Neural progenitor cell (in vitro differentiated cells): ENCODE data around the gene CRIP1. TPM values are rescaled to one million over a fixed set of nuclear protein-coding genes. Genes with fewer than 3 reads are reported as not detected.
A peak's percentile ranks its signal among the peaks of the same experiment; 100 is the strongest.

Experiments used
- DNase-seq: peaks from one replicate; pipeline ENCODE4 v3.0.0-alpha.2; 2016; ENCODE audit warnings: low spot score
- H2AFZ ChIP-seq: fragments of 200-600 bp; sonication (generic); replicated peaks from 2 replicates; pipeline ENCODE4 v1.6.1; 2016; ENCODE audit warnings: antibody characterized with exemption
- H3F3A ChIP-seq: fragments of 200-600 bp; sonication (generic); 2 replicates; pipeline ENCODE4 v1.6.1; 2016; ENCODE audit warnings: antibody characterized with exemption, low read depth
- H3K27ac ChIP-seq: fragments of 200-600 bp; sonication (generic); 2 replicates; pipeline ENCODE4 v1.5.1; 2016; ENCODE audit warnings: mild to moderate bottlenecking
- H3K27me3 ChIP-seq: fragments of 200-600 bp; sonication (generic); 2 replicates; pipeline ENCODE4 v1.6.1; 2016; ENCODE audit warnings: mild to moderate bottlenecking, moderate library complexity
- H3K36me3 ChIP-seq: fragments of 200-600 bp; sonication (generic); 2 replicates; pipeline ENCODE4 v1.5.1; 2016
- H3K4me1 ChIP-seq: fragments of 200-600 bp; sonication (generic); 2 replicates; pipeline ENCODE4 v1.6.1; 2016; ENCODE audit warnings: mixed run types
- H3K4me2 ChIP-seq: fragments of 200-600 bp; sonication (generic); 2 replicates; pipeline ENCODE4 v1.6.1; 2016
- H3K4me3 ChIP-seq: fragments of 200-600 bp; sonication (generic); 2 replicates; pipeline ENCODE4 v1.5.1; 2016
- H3K79me2 ChIP-seq: fragments of 200-600 bp; sonication (generic); 2 replicates; pipeline ENCODE4 v1.6.1; 2016; ENCODE audit warnings: low read depth
- H3K9ac ChIP-seq: fragments of 200-600 bp; sonication (generic); 2 replicates; pipeline ENCODE4 v1.6.1; 2016
- H3K9me3 ChIP-seq: fragments of 200-600 bp; sonication (generic); 2 replicates; pipeline ENCODE4 v1.5.1; 2016; ENCODE audit warnings: low read depth
- H4K20me1 ChIP-seq: fragments of 200-600 bp; sonication (generic); 2 replicates; pipeline ENCODE4 v1.6.1; 2016; ENCODE audit warnings: low read depth
- H3K27ac Mint-ChIP-seq: 3 replicates; pipeline ENCODE4 v1.8.0; 2021; ENCODE audit warnings: mixed read lengths
- H3K27me3 Mint-ChIP-seq: 2 replicates; pipeline ENCODE4 v1.8.0; 2022; ENCODE audit warnings: low read depth, mild to moderate bottlenecking, inconsistent platforms, moderate library complexity, mixed read lengths; ENCODE audit not compliant: insufficient read depth
- H3K36me3 Mint-ChIP-seq: 3 replicates; pipeline ENCODE4 v1.8.0; 2021; ENCODE audit warnings: mixed read lengths
- H3K4me1 Mint-ChIP-seq: 3 replicates; pipeline ENCODE4 v1.8.0; 2021; ENCODE audit warnings: mixed read lengths
- H3K4me3 Mint-ChIP-seq: 3 replicates; pipeline ENCODE4 v1.8.0; 2021; ENCODE audit warnings: mild to moderate bottlenecking, moderate library complexity, mixed read lengths
- H3K9me3 Mint-ChIP-seq: 3 replicates; pipeline ENCODE4 v1.8.0; 2020; ENCODE audit warnings: mixed read lengths
- CTCF ChIP-seq: fragments of 200-600 bp; sonication (generic); IDR thresholded peaks from 2 replicates; pipeline ENCODE4 v1.5.1; 2017; ENCODE audit warnings: antibody characterized with exemption, mild to moderate bottlenecking
- EZH2 ChIP-seq: fragments of 200-600 bp; sonication (generic); IDR thresholded peaks from 2 replicates; pipeline ENCODE4 v1.6.1; 2017; ENCODE audit warnings: antibody characterized with exemption, mild to moderate bottlenecking, moderate library complexity
- EZH2phosphoT487 ChIP-seq: fragments of 200-600 bp; sonication (generic); IDR thresholded peaks from 2 replicates; pipeline ENCODE4 v1.6.1; 2017; ENCODE audit warnings: antibody characterized with exemption
- total RNA-seq: library from RNA; depleted of rRNA; stranded (reverse); fragments of >200 nt; gene quantifications from 2 replicates; pipeline ENCODE4 v1.2.3, GENCODE V29; 2015; ENCODE audit warnings: low replicate concordance

The CRIP1 gene
- total RNA-seq, 1 donor from 2014 or later = not detected

GRCh38 chr14:105471823-105472485 lies 14.7 kb upstream of the CRIP1 start:
- H4K20me1 ChIP-seq = peaks cover 55% of the 10 kb centered on the region
- no peak for DNase-seq

GRCh38 chr14:105472486-105472991 lies 14.1 kb upstream of the CRIP1 start:
- peaks cover 31% of the 10 kb centered on the region for H3K4me1 ChIP-seq
- no peaks in the 10 kb centered on the region for H3K9me3 Mint-ChIP-seq
- peaks cover 6% of the 10 kb centered on the region for H3K27me3 Mint-ChIP-seq
- peaks cover 29% of the 10 kb centered on the region for H3K27me3 ChIP-seq
- no peak overlapping the region for H3K27ac ChIP-seq
- peak overlapping the region; percentile 33 for H3K4me3 Mint-ChIP-seq
- peaks cover 55% of the 10 kb centered on the region for H4K20me1 ChIP-seq
- H3K4me1 Mint-ChIP-seq = peaks cover 24% of the 10 kb centered on the region
- no peak overlapping the region for H2AFZ ChIP-seq
- peaks cover 31% of the 10 kb centered on the region for H3F3A ChIP-seq
- no peak for DNase-seq
- H3K4me2 ChIP-seq = no peak overlapping the region
- no peaks in the 10 kb centered on the region for H3K79me2 ChIP-seq
- no peaks in the 10 kb centered on the region for H3K9me3 ChIP-seq
- no peak overlapping the region for H3K27ac Mint-ChIP-seq
- no peak overlapping the region for H3K9ac ChIP-seq
- H3K36me3 Mint-ChIP-seq = no peaks in the 10 kb centered on the region
- TF ChIP-seq CTCF (no peak), EZH2 (no peak), EZH2phosphoT487 (no peak)
- no peak overlapping the region for H3K4me3 ChIP-seq
- H3K36me3 ChIP-seq = no peaks in the 10 kb centered on the region

More at GRCh38 chr14:105471823-105472485, 14.7 kb upstream of the CRIP1 start:
- Histone ChIP-seq H3K36me3 (no peaks in the 10 kb centered on the region), H3K4me3 (no peak overlapping the region), H3K27me3 (peaks cover 24% of the 10 kb centered on the region), H3K79me2 (no peaks in the 10 kb centered on the region), H3F3A (peaks cover 31% of the 10 kb centered on the region), H3K4me2 (no peak overlapping the region), H3K9me3 (no peaks in the 10 kb centered on the region), H3K4me1 (peaks cover 31% of the 10 kb centered on the region), H3K9ac (no peak overlapping the region), H2AFZ (no peak overlapping the region), H3K27ac (no peak overlapping the region)
- H3K36me3 Mint-ChIP-seq = no peaks in the 10 kb centered on the region
- TF ChIP-seq EZH2 = no peak
- TF ChIP-seq EZH2phosphoT487 = no peak
- TF ChIP-seq CTCF = no peak
- no peaks in the 10 kb centered on the region for H3K9me3 Mint-ChIP-seq
- no peak overlapping the region for H3K27ac Mint-ChIP-seq
- peaks cover 20% of the 10 kb centered on the region for H3K4me1 Mint-ChIP-seq
- H3K27me3 Mint-ChIP-seq = peaks cover 2% of the 10 kb centered on the region
- H3K4me3 Mint-ChIP-seq = peak overlapping the region; percentile 33

- Mint-ChIP-seq H3K27me3 (peaks cover 6% of the 10 kb centered on the region), H3K36me3 (no peaks in the 10 kb centered on the region), H3K4me1 (peaks cover 24% of the 10 kb centered on the region), H3K9me3 (no peaks in the 10 kb centered on the region), H3K4me3 (no peak overlapping the region), H3K27ac (no peak overlapping the region)
- Histone ChIP-seq H3K27me3 (peaks cover 36% of the 10 kb centered on the region), H3K36me3 (no peaks in the 10 kb centered on the region), H3K9me3 (no peaks in the 10 kb centered on the region), H3K9ac (no peak overlapping the region), H3K79me2 (no peaks in the 10 kb centered on the region), H3K4me1 (peaks cover 33% of the 10 kb centered on the region), H3K27ac (no peak overlapping the region), H4K20me1 (peaks cover 58% of the 10 kb centered on the region), H3K4me3 (peak overlapping the region; percentile 78), H2AFZ (no peak overlapping the region), H3K4me2 (peak overlapping the region; percentile 73), H3F3A (peaks cover 31% of the 10 kb centered on the region)
- TF ChIP-seq EZH2 = no peak
- no peak for TF ChIP-seq CTCF
- no peak for TF ChIP-seq EZH2phosphoT487
- DNase-seq = no peak
These were observed 13.5 kb upstream of the CRIP1 start for GRCh38 chr14:105473033-105473676.
